ENCODE measurements around the gene RTN4RL1. TPM values are rescaled to one million over a fixed set of nuclear protein-coding genes. Genes with fewer than 3 reads are reported as not detected.

Gene RTN4RL1
- total RNA-seq, 3 donors from 2014 or later, result 0.14 to 0.47 (median 0.43) TPM

GRCh38 chr17:2035541-2036488 is 10.7 kb upstream of the RTN4RL1 start:
- Histone ChIP-seq H3K4me1 (ENCODE audit: low read depth) (peaks cover 8% of the 10 kb centered on the region), H3K9me3 (no peaks in the 10 kb centered on the region), H3K36me3 (ENCODE audit: low read depth) (no peaks in the 10 kb centered on the region), H3K4me3 (no peak overlapping the region)
- ATAC-seq (no peak), DNase-seq (no peak)
- intact Hi-C loops (cut with DNase I, micrococcal nuclease), result no loop called here
- no peak for TF ChIP-seq CTCF (IDR thresholded peaks at IDR 0.05)

GRCh38 chr17:2034806-2035540 is 9.8 kb upstream of the RTN4RL1 start:
- Histone ChIP-seq H3K4me1 (ENCODE audit: low read depth) (peaks cover 9% of the 10 kb centered on the region), H3K9me3 (no peaks in the 10 kb centered on the region)
- intact Hi-C loops (cut with DNase I, micrococcal nuclease), result no loop called here

GRCh38 chr17:2034157-2034556 is 9.0 kb upstream of the RTN4RL1 start:
- Histone ChIP-seq H3K4me1 (ENCODE audit: low read depth) (peaks cover 9% of the 10 kb centered on the region), H3K36me3 (ENCODE audit: low read depth) (no peaks in the 10 kb centered on the region), H3K9me3 (no peaks in the 10 kb centered on the region), H3K4me3 (no peak overlapping the region)
- TF ChIP-seq CTCF (IDR thresholded peaks at IDR 0.05), result no peak
- intact Hi-C loops (cut with DNase I, micrococcal nuclease), result no loop called here
- ATAC-seq (no peak), DNase-seq (no peak)

More at GRCh38 chr17:2034806-2035540, 9.8 kb upstream of the RTN4RL1 start:
- H3K36me3 ChIP-seq (ENCODE audit: low read depth), result no peaks in the 10 kb centered on the region
- no peak for DNase-seq
- ATAC-seq, result no peak
- no peak overlapping the region for H3K4me3 ChIP-seq
- TF ChIP-seq CTCF (IDR thresholded peaks at IDR 0.05), result no peak

- Histone ChIP-seq H3K4me1 (ENCODE audit: low read depth) (peaks cover 9% of the 10 kb centered on the region), H3K9me3 (no peaks in the 10 kb centered on the region), H3K36me3 (ENCODE audit: low read depth) (no peaks in the 10 kb centered on the region), H3K4me3 (no peak overlapping the region)
- no peak for ATAC-seq
- DNase-seq, result no peak
- intact Hi-C loops (cut with DNase I, micrococcal nuclease), result no loop called here
- TF ChIP-seq CTCF (IDR thresholded peaks at IDR 0.05), result no peak
Observed at GRCh38 chr17:2033153-2033552, 8.0 kb upstream of the RTN4RL1 start.

- no peak for DNase-seq
- no peak for ATAC-seq
- no peaks in the 10 kb centered on the region for H3K9me3 ChIP-seq
- H3K36me3 ChIP-seq (ENCODE audit: low read depth), result no peaks in the 10 kb centered on the region
- H3K4me3 ChIP-seq, result no peak overlapping the region
- H3K4me1 ChIP-seq (ENCODE audit: low read depth), result peaks cover 15% of the 10 kb centered on the region
- TF ChIP-seq CTCF (IDR thresholded peaks at IDR 0.05), result peak; percentile 28
- intact Hi-C loops (cut with DNase I, micrococcal nuclease), result no loop called here
Observed at GRCh38 chr17:2030779-2031163, 5.6 kb upstream of the RTN4RL1 start.

Data from mucosa of descending colon (tissue), 3 donors.